H9 (cell line): Measurements from ENCODE around the gene LMBR1. TPM values are rescaled to one million over a fixed set of nuclear protein-coding genes. Genes with fewer than 3 reads are reported as not detected.

Experiments
- DNase-seq: peaks from one replicate; pipeline ENCODE4 v3.0.0-alpha.2; 2017
- H2AFZ ChIP-seq: one replicate; pipeline ENCODE4 v1.6.1; 2013; ENCODE audit warnings: mild to moderate bottlenecking, low read length, control low read depth, moderate library complexity
- H2AK5ac ChIP-seq: 2 replicates; pipeline ENCODE4 v1.6.1; 2013; ENCODE audit warnings: low read length, control low read depth, mixed read lengths; ENCODE audit not compliant: insufficient read length
- H2BK120ac ChIP-seq: one replicate; pipeline ENCODE4 v1.6.1; 2013; ENCODE audit warnings: low read depth, mild to moderate bottlenecking, low read length, control low read depth, inconsistent platforms; ENCODE audit not compliant: poor library complexity, severe bottlenecking
- H2BK12ac ChIP-seq: 2 replicates; pipeline ENCODE4 v1.6.1; 2013; ENCODE audit warnings: low read length, control low read depth, mixed read lengths, low read depth; ENCODE audit not compliant: insufficient read length
- H2BK15ac ChIP-seq: 2 replicates; pipeline ENCODE4 v1.6.1; 2013; ENCODE audit warnings: low read depth, low read length, control low read depth
- H2BK20ac ChIP-seq: one replicate; pipeline ENCODE4 v1.6.1; 2013; ENCODE audit warnings: low read depth, mild to moderate bottlenecking, low read length, control low read depth, inconsistent platforms; ENCODE audit not compliant: poor library complexity, severe bottlenecking
- H2BK5ac ChIP-seq: 2 replicates; pipeline ENCODE4 v1.6.1; 2013; ENCODE audit warnings: low read length, control low read depth, mixed read lengths; ENCODE audit not compliant: insufficient read length
- H3K14ac ChIP-seq: 2 replicates; pipeline ENCODE4 v1.6.1; 2013; ENCODE audit warnings: low read length, control low read depth; ENCODE audit not compliant: insufficient read depth
- H3K18ac ChIP-seq: 2 replicates; pipeline ENCODE4 v1.6.1; 2013; ENCODE audit warnings: low read depth, mild to moderate bottlenecking, mixed read lengths, low read length, control low read depth; ENCODE audit not compliant: insufficient read length
- H3K23ac ChIP-seq: 2 replicates; pipeline ENCODE4 v1.6.1; 2013; ENCODE audit warnings: low read length, control low read depth, mixed read lengths, low read depth; ENCODE audit not compliant: insufficient read length
- H3K23me2 ChIP-seq: 2 replicates; pipeline ENCODE4 v1.6.1; 2013; ENCODE audit warnings: low read depth, mild to moderate bottlenecking, mixed read lengths, low read length, control low read depth; ENCODE audit not compliant: insufficient read length, poor library complexity, severe bottlenecking
- H3K27ac ChIP-seq: 2 replicates; pipeline ENCODE4 v1.5.1; 2013; ENCODE audit warnings: low read length, control low read depth, mixed read lengths, low read depth; ENCODE audit not compliant: insufficient read length
- H3K27me3 ChIP-seq: 2 replicates; pipeline ENCODE4 v1.6.1; 2013; ENCODE audit warnings: low read length, control low read depth, inconsistent platforms; ENCODE audit not compliant: insufficient read depth
- H3K4ac ChIP-seq: 2 replicates; pipeline ENCODE4 v1.6.1; 2013; ENCODE audit warnings: low read depth, mild to moderate bottlenecking, control low read depth, inconsistent platforms, low read length, moderate library complexity
- H3K4me1 ChIP-seq: 2 replicates; pipeline ENCODE4 v1.6.1; 2013; ENCODE audit warnings: low read length, control low read depth, inconsistent platforms; ENCODE audit not compliant: insufficient read depth
- H3K4me2 ChIP-seq: 2 replicates; pipeline ENCODE4 v1.6.1; 2013; ENCODE audit warnings: low read length, control low read depth, mixed read lengths; ENCODE audit not compliant: insufficient read length, insufficient read depth
- H3K56ac ChIP-seq: 2 replicates; pipeline ENCODE4 v1.6.1; 2013; ENCODE audit warnings: low read depth, mild to moderate bottlenecking, mixed read lengths, low read length, control low read depth; ENCODE audit not compliant: insufficient read length
- H3K79me1 ChIP-seq: 2 replicates; pipeline ENCODE4 v1.6.1; 2013; ENCODE audit warnings: low read depth, mild to moderate bottlenecking, moderate library complexity, low read length, control low read depth, inconsistent platforms; ENCODE audit not compliant: insufficient read depth, poor library complexity, severe bottlenecking
- H3K79me2 ChIP-seq: 2 replicates; pipeline ENCODE4 v1.6.1; 2013; ENCODE audit warnings: low read length, control low read depth, inconsistent platforms; ENCODE audit not compliant: insufficient read depth
- H3K9ac ChIP-seq: 2 replicates; pipeline ENCODE4 v1.6.1; 2013; ENCODE audit warnings: low read length, control low read depth, mixed read lengths; ENCODE audit not compliant: insufficient read length; ENCODE audit errors: extremely low read depth
- H3K9me3 ChIP-seq: one replicate; pipeline ENCODE4 v1.6.1; 2013; ENCODE audit warnings: low read depth, low read length, inconsistent platforms; ENCODE audit not compliant: control insufficient read depth
- H3T11ph ChIP-seq: one replicate; pipeline ENCODE4 v1.6.1; 2013; ENCODE audit warnings: mild to moderate bottlenecking, low read length, control low read depth, inconsistent platforms
- H4K20me1 ChIP-seq: one replicate; pipeline ENCODE4 v1.6.1; 2013; ENCODE audit not compliant: control insufficient read depth, insufficient read length, insufficient read depth
- H4K5ac ChIP-seq: 2 replicates; pipeline ENCODE4 v1.6.1; 2013; ENCODE audit warnings: low read depth, mild to moderate bottlenecking, mixed read lengths, low read length, control low read depth; ENCODE audit not compliant: insufficient read length
- H4K8ac ChIP-seq: replicated peaks from 2 replicates; pipeline ENCODE4 v1.6.1; 2013; ENCODE audit warnings: low read length, control low read depth, mixed read lengths, low read depth; ENCODE audit not compliant: insufficient read length
- H4K91ac ChIP-seq: 2 replicates; pipeline ENCODE4 v1.6.1; 2013; ENCODE audit warnings: low read depth, mild to moderate bottlenecking, moderate library complexity, mixed read lengths, low read length, control low read depth; ENCODE audit not compliant: insufficient read length
- H3K27ac Mint-ChIP-seq, 3 experiments: 2 replicates in 2 of 3; 3 replicates in 1 of 3; pipeline ENCODE4 v1.8.0; 2020 to 2021; ENCODE audit warnings: mixed read lengths in 3 of 3, mild to moderate bottlenecking in 1 of 3, moderate library complexity in 1 of 3
- H3K27me3 Mint-ChIP-seq: 2 replicates; pipeline ENCODE4 v1.8.0; 2021; ENCODE audit warnings: low read depth, mild to moderate bottlenecking, moderate library complexity, mixed read lengths
- H3K36me3 Mint-ChIP-seq, 3 experiments: 2 replicates in 2 of 3; 3 replicates in 1 of 3; pipeline ENCODE4 v1.8.0; 2020 to 2021; ENCODE audit warnings: low read depth in 3 of 3, mixed read lengths in 3 of 3; ENCODE audit not compliant: insufficient read depth in 1 of 3
- H3K4me1 Mint-ChIP-seq, 2 experiments: 2 replicates each; pipeline ENCODE4 v1.8.0; 2020; ENCODE audit warnings: mixed read lengths in 2 of 2
- H3K4me3 Mint-ChIP-seq, 2 experiments: 2 replicates in 1 of 2; 3 replicates in 1 of 2; pipeline ENCODE4 v1.8.0; 2020 to 2021; ENCODE audit warnings: mild to moderate bottlenecking in 2 of 2, mixed read lengths in 2 of 2, moderate library complexity in 1 of 2
- H3K9me3 Mint-ChIP-seq, 2 experiments: 2 replicates in 1 of 2; 3 replicates in 1 of 2; pipeline ENCODE4 v1.8.0; 2020; ENCODE audit warnings: mild to moderate bottlenecking in 2 of 2, mixed read lengths in 2 of 2, moderate library complexity in 1 of 2
- WGBS: extraction: QIAGEN DNeasy Blood & Tissue Kit; methylation state at CpG from one replicate; pipeline ENCODE4 v1.1.7; 2013; ENCODE audit warnings: missing lambda C conversion rate, low lambda C conversion rate, mixed read lengths; ENCODE audit not compliant: insufficient read length; ENCODE audit errors: extremely low coverage; 5-methylcytosine and 5-hydroxymethylcytosine counted together
- total RNA-seq: library from RNA; stranded (reverse); gene quantifications from 2 replicates; pipeline ENCODE4 v1.2.1, GENCODE V29; 2021
- TF ChIP-seq, protein P1 (sequence below): fragments of 200-600 bp; sonication (generic); conservative IDR thresholded peaks from 3 replicates; pipeline ENCODE4 v1.8.0; 2021; ENCODE audit warnings: antibody characterized with exemption, mild to moderate bottlenecking

Gene LMBR1
- total RNA-seq, 1 experiment from 2014 or later = 62.3 TPM

DNA sequence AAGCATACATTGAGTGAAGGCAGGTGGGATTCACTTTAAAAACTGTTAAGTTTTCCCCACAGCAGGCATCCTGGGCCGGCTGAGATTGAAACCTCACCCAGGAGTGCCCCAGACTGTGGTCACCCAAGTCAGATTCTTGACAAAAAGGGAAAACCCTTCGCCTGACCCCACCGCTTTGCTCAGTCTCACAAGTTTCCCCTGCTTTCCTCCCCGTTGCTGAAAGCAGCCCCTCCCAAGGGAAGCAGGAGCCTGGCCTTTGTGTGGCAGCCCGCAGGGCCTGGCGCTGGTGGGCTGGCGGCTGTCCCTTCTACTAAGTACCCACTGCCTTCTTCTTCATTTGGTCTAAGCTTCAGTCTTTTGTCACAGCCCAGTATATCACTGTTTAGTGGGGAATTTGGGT lies 236.4 kb downstream of the LMBR1 start:
- peaks cover 0 to 9% (median under 1%) of the 10 kb centered on the region in 3 experiments; a peak in 3 of 7 replicates for H3K36me3 Mint-ChIP-seq
- Histone ChIP-seq H3K4me2 (no peak overlapping the region), H3K27ac (no peak overlapping the region)

More for the DNA sequence above, 236.4 kb downstream of the LMBR1 start:
- Histone ChIP-seq H2BK15ac (no peak overlapping the region), H2BK120ac (no peak overlapping the region), H3K4ac (no peak overlapping the region), H2BK20ac (no peak overlapping the region), H3K56ac (no peak overlapping the region), H2AFZ (no peak overlapping the region), H4K8ac (no peak overlapping the region), H2BK12ac (no peak overlapping the region), H4K5ac (no peak overlapping the region), H3K14ac (no peak overlapping the region; the same call in 1 of the 2 replicates), H3K79me1 (no peaks in the 10 kb centered on the region), H3K23ac (no peak overlapping the region), H3K9me3 (no peaks in the 10 kb centered on the region), H2AK5ac (no peak overlapping the region), H4K91ac (no peak overlapping the region), H3K27me3 (no peaks in the 10 kb centered on the region), H3K79me2 (no peaks in the 10 kb centered on the region), H3T11ph (no peak overlapping the region), H3K4me1 (no peaks in the 10 kb centered on the region; the same call in 1 of the 2 replicates), H4K20me1 (no peaks in the 10 kb centered on the region), H3K23me2 (no peaks in the 10 kb centered on the region), H2BK5ac (no peak overlapping the region), H3K18ac (no peak overlapping the region), H3K9ac (no peak overlapping the region)
- DNase-seq = no peak
- Mint-ChIP-seq H3K4me3 (no peak overlapping the region), H3K27me3 (no peaks in the 10 kb centered on the region; the same call in 1 of the 2 replicates), H3K4me1 (peaks cover 11 to 12% of the 10 kb centered on the region in 2 experiments), H3K27ac (peak overlapping the region in 1 of 3 experiments; percentile 29; a peak in 1 of 7 replicates), H3K9me3 (peaks cover under 1 to 4% of the 10 kb centered on the region in 2 experiments; a peak in 3 of 5 replicates)
- TF ChIP-seq, protein P1, sequence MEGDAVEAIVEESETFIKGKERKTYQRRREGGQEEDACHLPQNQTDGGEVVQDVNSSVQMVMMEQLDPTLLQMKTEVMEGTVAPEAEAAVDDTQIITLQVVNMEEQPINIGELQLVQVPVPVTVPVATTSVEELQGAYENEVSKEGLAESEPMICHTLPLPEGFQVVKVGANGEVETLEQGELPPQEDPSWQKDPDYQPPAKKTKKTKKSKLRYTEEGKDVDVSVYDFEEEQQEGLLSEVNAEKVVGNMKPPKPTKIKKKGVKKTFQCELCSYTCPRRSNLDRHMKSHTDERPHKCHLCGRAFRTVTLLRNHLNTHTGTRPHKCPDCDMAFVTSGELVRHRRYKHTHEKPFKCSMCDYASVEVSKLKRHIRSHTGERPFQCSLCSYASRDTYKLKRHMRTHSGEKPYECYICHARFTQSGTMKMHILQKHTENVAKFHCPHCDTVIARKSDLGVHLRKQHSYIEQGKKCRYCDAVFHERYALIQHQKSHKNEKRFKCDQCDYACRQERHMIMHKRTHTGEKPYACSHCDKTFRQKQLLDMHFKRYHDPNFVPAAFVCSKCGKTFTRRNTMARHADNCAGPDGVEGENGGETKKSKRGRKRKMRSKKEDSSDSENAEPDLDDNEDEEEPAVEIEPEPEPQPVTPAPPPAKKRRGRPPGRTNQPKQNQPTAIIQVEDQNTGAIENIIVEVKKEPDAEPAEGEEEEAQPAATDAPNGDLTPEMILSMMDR = no peak
- WGBS = no CpG with 5 or more reads among the region's 7 CpGs
